H7 (cell line): ENCODE measurements around the gene NAPG. TPM values are rescaled to one million over a fixed set of nuclear protein-coding genes. Genes with fewer than 3 reads are reported as not detected.
A peak's percentile ranks its signal among the peaks of the same experiment; 100 is the strongest.
"Not testable (repeated sequence)": the region's sequence is repeated elsewhere in the genome, so short reads cannot be mapped to it uniquely, and the experiment has no call there.

Experiments used
- DNase-seq: peaks from one replicate; pipeline ENCODE4 v3.0.0; 2012
- H3K27me3 ChIP-seq: 2 replicates; pipeline ENCODE4 v1.6.0; 2011; ENCODE audit warnings: mild to moderate bottlenecking, low read length; ENCODE audit not compliant: control insufficient read depth, insufficient read depth
- H3K36me3 ChIP-seq: replicated peaks from 2 replicates; pipeline ENCODE4 v1.5.1; 2011; ENCODE audit warnings: low read length; ENCODE audit not compliant: control insufficient read depth, insufficient read depth
- H3K4me3 ChIP-seq: 2 replicates; pipeline ENCODE4 v1.5.1; 2011; ENCODE audit warnings: low read depth, mild to moderate bottlenecking, control low read depth, low read length, moderate library complexity; ENCODE audit not compliant: insufficient read depth
- total RNA-seq: library from RNA; depleted of rRNA; stranded (reverse); fragments of >200 nt; shearing (Covaris generic); gene quantifications from 2 replicates; pipeline ENCODE4 v1.2.3, GENCODE V29; 2014

Gene NAPG
- total RNA-seq, 1 experiment from 2014 or later = 32.1 TPM

GRCh38 chr18:10497206-10497749, 28.5 kb upstream of the NAPG start:
- Histone ChIP-seq H3K4me3 (no peak overlapping the region), H3K36me3 (no peaks in the 10 kb centered on the region), H3K27me3 (no peaks in the 10 kb centered on the region; the same call in 1 of the 2 replicates)
- no peak for DNase-seq

GRCh38 chr18:10499230-10499629, 26.6 kb upstream of the NAPG start:
- H3K36me3 ChIP-seq = no peaks in the 10 kb centered on the region
- no peaks in the 10 kb centered on the region; the same call in 1 of the 2 replicates for H3K27me3 ChIP-seq
- H3K4me3 ChIP-seq = no peak overlapping the region
- no peak for DNase-seq

GRCh38 chr18:10500038-10500437, 25.8 kb upstream of the NAPG start:
- no peak overlapping the region for H3K4me3 ChIP-seq
- no peaks in the 10 kb centered on the region for H3K36me3 ChIP-seq
- no peaks in the 10 kb centered on the region; the same call in 1 of the 2 replicates for H3K27me3 ChIP-seq
- DNase-seq = no peak

GRCh38 chr18:10504723-10505122, 21.1 kb upstream of the NAPG start:
- Histone ChIP-seq H3K4me3 (no peak overlapping the region), H3K36me3 (no peaks in the 10 kb centered on the region), H3K27me3 (no peaks in the 10 kb centered on the region)
- no peak for DNase-seq

- H3K36me3 ChIP-seq, H3K4me3 ChIP-seq, DNase-seq, H3K27me3 ChIP-seq: not testable (repeated sequence)
Measured at GRCh38 chr18:10505892-10506291, 19.9 kb upstream of the NAPG start.

GRCh38 chr18:10508591-10508990, 17.2 kb upstream of the NAPG start:
- no peak for DNase-seq
- no peaks in the 10 kb centered on the region for H3K36me3 ChIP-seq
- no peak overlapping the region for H3K4me3 ChIP-seq
- H3K27me3 ChIP-seq = no peaks in the 10 kb centered on the region

- H3K27me3 ChIP-seq = no peaks in the 10 kb centered on the region
- no peak for DNase-seq
- H3K4me3 ChIP-seq = no peak overlapping the region
- no peaks in the 10 kb centered on the region for H3K36me3 ChIP-seq
Measured at GRCh38 chr18:10511236-10511635, 14.6 kb upstream of the NAPG start.

- Histone ChIP-seq H3K4me3 (no peak overlapping the region), H3K36me3 (no peaks in the 10 kb centered on the region), H3K27me3 (no peaks in the 10 kb centered on the region)
- no peak for DNase-seq
Measured at GRCh38 chr18:10514082-10514481, 11.7 kb upstream of the NAPG start.

- Histone ChIP-seq H3K36me3 (no peaks in the 10 kb centered on the region), H3K4me3 (no peak overlapping the region), H3K27me3 (no peaks in the 10 kb centered on the region)
- no peak for DNase-seq
Measured at GRCh38 chr18:10514601-10515000, 11.2 kb upstream of the NAPG start.

- no peak overlapping the region for H3K4me3 ChIP-seq
- DNase-seq = no peak
- H3K36me3 ChIP-seq = no peaks in the 10 kb centered on the region
- H3K27me3 ChIP-seq = no peaks in the 10 kb centered on the region
Measured at GRCh38 chr18:10515456-10515855, 10.4 kb upstream of the NAPG start.

GRCh38 chr18:10516078-10516477, 9.7 kb upstream of the NAPG start:
- Histone ChIP-seq H3K4me3 (no peak overlapping the region), H3K36me3 (no peaks in the 10 kb centered on the region), H3K27me3 (no peaks in the 10 kb centered on the region)
- DNase-seq = no peak

GRCh38 chr18:10518595-10519255, 7.1 kb upstream of the NAPG start:
- DNase-seq = peak; percentile 43

GRCh38 chr18:10519366-10519765, 6.5 kb upstream of the NAPG start:
- no peak for DNase-seq
- no peaks in the 10 kb centered on the region for H3K36me3 ChIP-seq
- no peak overlapping the region for H3K4me3 ChIP-seq
- no peaks in the 10 kb centered on the region for H3K27me3 ChIP-seq

More at GRCh38 chr18:10518595-10519255, 7.1 kb upstream of the NAPG start:
- Histone ChIP-seq H3K36me3 (no peaks in the 10 kb centered on the region), H3K4me3 (no peak overlapping the region), H3K27me3 (no peaks in the 10 kb centered on the region)

GRCh38 chr18:10519999-10520935, 5.6 kb upstream of the NAPG start:
- no peaks in the 10 kb centered on the region for H3K27me3 ChIP-seq
- H3K4me3 ChIP-seq = no peak overlapping the region
- peak; percentile 72 for DNase-seq
- H3K36me3 ChIP-seq = no peaks in the 10 kb centered on the region

- Histone ChIP-seq H3K4me3 (no peak overlapping the region), H3K27me3 (no peaks in the 10 kb centered on the region), H3K36me3 (no peaks in the 10 kb centered on the region)
- DNase-seq = no peak
Measured at GRCh38 chr18:10521566-10521965, 4.3 kb upstream of the NAPG start.
